Measurements from ENCODE around the gene LNPK.
"Not testable (repeated sequence)": the region's sequence is repeated elsewhere in the genome, so short reads cannot be mapped to it uniquely, and the experiment has no call there.

Gene LNPK

DNA sequence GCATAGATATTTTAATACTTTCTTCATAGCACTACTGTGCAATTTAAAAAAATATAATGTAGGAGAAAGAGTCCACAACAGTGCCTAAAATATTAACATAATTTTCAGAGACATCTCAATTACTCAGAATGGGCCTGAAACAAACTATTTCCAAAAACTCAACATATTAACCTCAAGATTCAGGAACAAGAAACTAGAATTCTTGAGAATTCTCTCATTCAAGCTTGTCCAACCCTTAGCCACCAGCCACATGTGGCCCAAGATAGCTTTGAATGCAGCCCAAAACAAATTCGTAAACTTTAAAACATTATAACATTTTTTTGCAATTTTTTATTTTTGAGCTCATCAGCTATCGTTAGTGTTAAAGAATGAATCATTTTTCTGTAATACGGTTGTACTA, 35.2 kb downstream of the LNPK start:
- no peak for DNase-seq

GRCh38 chr2:175965773-175966172, 36.3 kb downstream of the LNPK start:
- DNase-seq: no peak

DNA sequence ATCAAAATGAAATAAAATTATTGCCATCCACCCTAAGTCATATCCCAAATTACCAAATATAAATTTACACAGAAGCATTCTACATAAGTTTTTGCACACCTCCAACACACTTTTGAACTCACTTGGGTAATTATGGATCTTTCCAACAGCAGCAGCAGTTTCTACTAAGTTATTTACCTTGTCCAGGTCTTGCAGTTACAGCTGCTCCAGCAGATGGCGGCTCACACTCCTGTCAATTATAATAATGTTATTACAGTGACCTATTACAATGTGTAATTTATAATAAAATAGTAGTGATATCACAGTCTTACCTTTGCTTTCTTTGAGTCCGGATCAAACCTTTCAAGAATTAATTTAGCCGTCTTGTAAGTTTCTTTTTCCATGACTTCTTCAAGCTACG, 37.9 kb downstream of the LNPK start:
- DNase-seq: no peak

GRCh38 chr2:175963171-175963570, 38.9 kb downstream of the LNPK start:
- DNase-seq: not testable (repeated sequence)

DNA sequence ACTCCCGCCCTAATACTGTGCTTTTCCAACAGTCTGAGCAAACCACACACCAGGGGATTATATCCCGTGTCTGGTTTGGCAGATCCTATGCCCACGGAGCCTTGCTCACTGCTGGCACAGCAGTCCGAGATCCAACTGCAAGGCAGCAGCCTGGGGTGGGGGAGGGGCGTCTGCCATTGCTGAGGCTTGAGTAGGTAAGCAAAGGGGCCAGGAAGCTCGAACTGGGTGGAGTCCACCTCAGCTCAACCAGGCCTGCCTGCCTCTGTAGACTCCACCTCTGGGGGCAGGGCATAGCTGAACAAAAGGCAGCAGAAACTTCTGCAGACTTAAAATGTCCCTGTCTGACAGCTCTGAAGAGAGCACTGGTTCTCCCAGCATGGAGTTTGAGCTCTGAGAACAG, 44.2 kb downstream of the LNPK start:
- no peak for DNase-seq

- no peak for DNase-seq
Observed at GRCh38 chr2:175955136-175955535, 46.9 kb downstream of the LNPK start.

- no peak for DNase-seq
Observed at GRCh38 chr2:175950512-175950911, 51.6 kb downstream of the LNPK start.

DNA sequence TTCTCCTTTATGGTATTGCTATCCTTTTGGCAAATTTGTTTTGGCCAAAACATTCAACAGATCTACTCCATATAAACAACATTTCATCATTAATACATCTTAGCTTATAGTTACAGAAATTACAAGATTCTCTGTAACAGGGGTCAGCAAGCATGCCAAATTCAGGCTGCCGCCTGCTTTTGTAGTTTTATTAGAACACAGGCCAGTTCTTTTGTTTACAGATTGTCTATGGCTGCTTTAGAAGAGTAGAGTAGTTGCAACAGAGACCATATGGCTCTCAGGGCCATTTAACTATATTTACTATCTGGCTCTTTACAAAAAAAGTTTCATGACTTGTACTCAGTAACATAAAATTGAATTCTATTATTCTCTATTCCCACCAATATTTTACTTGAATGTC, 53.9 kb downstream of the LNPK start:
- DNase-seq: no peak

- no peak for DNase-seq
Observed at GRCh38 chr2:175947073-175947472, 55.0 kb downstream of the LNPK start.

DNA sequence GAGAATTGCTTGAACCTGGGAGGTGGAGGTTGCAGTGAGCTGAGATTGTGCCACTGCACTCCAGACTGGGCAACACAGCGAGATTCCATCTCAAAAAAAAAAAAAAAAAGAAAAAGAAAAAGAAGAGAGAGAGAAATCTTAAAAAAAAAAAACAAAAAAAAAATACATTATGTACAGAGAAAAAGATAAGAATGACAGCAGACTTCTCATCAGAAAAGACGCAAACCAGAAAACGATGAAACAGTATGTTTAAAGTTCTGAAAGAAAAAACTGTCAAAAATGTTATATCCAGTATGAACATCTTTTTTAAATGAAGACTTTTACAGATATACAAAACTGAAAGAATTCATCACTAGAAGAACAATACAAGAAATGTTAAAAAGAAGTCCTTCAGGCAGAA, 60.4 kb downstream of the LNPK start:
- no peak for DNase-seq

- DNase-seq: no peak
Observed at GRCh38 chr2:175937216-175937615, 64.9 kb downstream of the LNPK start.

DNA sequence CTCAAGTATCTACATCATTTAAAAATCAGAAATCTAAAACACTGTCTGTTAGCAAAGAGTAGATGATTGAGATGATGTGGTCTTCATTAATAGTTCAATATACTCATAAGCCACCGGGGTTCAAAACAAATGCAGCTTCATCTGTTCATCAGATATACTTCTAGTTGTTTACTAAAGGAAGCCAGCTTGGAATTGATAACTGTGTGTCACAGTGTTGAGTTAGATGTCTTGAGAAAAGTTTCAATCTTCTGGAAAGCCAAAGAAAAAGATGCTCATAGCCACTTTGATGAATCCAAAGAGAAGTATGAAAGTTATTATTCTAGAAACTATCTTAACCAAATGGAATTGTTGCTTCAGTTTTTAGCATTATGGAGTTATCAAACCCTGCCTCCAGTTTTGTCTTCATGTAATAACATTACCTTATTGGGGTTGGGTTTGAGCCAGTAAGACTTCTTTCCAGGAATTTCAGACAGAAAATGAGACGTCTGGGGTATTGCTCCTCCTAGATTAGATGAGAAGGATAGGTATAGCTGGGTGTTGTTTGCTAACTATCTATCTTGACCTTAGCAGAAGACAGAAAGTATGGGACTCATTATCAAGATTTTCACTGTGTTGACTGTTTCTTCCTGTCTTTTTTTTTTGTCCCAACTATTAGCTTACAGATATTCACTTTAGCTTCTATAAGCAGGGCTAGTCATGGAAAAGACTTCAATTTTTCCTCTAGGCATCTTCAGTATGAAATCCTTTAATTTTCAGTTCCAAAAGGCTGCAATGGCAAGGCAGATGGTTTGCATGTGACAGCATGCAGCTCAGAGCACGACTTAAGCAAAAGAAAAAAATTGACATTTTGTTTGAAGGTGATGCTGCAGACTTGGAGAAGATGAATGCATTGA, 66.5 kb downstream of the LNPK start:
- DNase-seq: no peak

DNA sequence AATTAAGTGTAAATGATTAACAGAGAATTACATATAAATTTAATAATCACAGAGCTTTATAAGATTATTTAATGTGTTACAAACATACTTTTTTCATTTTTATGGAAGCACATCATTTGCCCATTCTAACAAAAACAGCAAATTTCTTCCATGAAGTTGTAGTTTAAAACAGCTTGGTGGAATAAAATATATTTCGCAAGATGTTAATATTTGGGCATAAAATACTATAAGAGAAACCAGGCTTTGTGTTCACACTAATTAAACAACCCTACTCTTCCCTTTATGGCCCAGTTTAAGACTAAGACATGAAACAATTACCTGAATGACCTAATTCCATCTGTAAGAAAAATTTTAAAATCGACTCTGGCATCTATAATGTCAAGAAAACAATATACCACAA, 69.4 kb downstream of the LNPK start:
- DNase-seq: no peak

- DNase-seq: no peak
Observed at GRCh38 chr2:175931805-175932204, 70.3 kb downstream of the LNPK start.

- DNase-seq: no peak
Observed at GRCh38 chr2:175930504-175930903, 71.6 kb downstream of the LNPK start.

DNA sequence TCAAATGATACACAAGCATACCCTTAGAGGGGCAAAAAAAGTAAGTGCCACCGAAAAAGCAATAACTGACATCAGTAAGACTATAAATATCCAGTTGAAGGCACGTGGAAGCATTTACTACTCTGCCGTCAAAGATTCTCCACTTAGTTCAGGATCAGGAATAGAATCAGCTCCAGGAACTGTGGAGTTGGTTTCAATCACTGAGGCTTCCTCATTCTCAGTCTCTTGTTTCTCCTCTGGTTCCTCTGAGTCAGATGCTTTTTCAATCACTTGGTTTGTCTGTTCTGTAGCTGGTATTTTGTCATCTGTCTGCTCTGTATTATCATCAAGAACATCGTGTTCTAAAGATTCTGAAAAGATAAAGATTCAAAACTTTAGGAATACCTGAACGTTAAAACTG, 72.2 kb downstream of the LNPK start:
- no peak for DNase-seq

GRCh38 chr2:175926272-175926671, 75.8 kb downstream of the LNPK start:
- no peak for DNase-seq

- DNase-seq: no peak
Observed at GRCh38 chr2:175922160-175922559, 79.9 kb downstream of the LNPK start.

- no peak for DNase-seq
Observed at GRCh38 chr2:175918935-175919334, 83.1 kb downstream of the LNPK start.

DNA sequence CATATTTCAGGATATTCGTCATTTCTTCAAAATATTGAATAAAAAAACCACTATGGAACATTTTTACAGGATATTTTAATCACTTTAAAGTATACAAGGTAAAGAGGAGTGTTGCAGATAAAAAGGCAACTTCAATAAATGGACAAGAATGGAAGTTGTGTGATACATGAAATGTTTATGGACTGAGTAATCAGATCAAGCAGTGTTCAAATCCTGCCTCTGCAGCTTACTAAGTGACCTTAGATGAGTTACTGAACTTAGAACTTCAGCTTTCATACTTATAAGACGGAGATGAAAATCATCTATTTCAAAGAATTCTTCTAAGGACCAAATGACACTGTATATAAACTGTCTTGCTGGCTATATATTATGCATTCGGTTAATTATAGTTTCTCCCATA, 87.2 kb downstream of the LNPK start:
- DNase-seq: no peak

DNA sequence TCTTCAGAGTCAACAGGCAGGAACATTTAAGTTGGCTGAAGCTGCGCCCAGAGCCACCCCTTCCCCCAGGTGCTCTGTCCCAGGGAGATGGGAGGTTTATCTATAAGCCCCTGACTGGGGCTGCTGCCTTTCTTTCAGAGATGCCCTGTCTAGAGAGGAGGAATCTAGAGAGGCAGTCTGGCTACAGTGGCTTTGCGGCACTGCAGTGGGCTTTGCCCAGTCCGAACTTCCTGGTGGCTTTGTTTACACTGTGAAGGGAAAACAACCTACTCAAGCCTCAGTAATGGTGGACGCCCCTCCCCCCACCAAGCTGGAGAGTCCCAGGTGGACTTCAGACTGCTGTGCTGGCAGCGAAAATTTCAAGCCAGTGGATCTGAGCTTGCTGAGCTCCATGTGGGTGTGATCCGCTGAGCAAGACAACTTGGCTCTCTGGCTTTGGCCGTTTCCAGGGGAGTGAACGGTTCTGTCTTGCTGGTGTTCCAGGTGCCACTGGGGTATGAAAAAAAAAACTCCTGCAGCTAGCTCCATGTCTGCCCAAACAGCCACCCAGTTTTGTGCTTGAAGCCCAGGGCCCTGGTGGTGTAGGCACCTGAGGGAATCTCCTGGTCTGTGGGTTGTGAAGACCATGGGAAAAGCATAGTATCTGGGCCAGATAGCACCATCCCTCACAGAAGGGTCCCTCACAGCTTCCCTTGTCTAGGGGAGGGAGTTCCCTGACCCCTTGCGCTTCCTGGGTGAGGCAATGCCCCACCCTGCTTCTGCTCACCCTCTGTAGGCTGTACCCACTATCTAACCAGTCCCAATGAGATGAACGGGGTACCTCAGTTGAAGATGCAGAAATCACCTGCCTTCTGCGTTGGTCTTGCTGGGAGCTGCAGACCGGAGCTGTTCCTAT, 88.0 kb downstream of the LNPK start:
- not testable (repeated sequence) for DNase-seq

DNA sequence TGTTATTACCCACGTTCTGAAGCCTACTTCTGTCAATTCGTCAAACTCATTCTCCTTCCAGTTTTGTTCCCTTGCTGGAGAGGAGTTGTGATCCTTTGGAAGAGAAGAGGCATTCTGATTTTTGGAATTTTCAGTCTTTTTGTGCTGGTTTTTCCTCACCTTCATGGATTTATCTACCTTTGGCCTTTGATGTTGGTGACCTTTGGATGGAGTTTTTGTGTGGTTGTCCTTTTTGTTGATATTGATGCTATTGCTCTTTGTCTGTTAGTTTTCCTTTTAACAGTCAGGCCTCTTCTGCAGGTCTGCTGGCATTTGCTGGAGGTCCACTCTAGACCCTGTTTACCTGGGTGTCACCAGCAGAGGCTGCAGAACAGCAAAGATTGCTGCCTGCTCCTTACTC, 88.8 kb downstream of the LNPK start:
- not testable (repeated sequence) for DNase-seq

- no peak for DNase-seq
Observed at GRCh38 chr2:175904035-175904434, 98.0 kb downstream of the LNPK start.

DNA sequence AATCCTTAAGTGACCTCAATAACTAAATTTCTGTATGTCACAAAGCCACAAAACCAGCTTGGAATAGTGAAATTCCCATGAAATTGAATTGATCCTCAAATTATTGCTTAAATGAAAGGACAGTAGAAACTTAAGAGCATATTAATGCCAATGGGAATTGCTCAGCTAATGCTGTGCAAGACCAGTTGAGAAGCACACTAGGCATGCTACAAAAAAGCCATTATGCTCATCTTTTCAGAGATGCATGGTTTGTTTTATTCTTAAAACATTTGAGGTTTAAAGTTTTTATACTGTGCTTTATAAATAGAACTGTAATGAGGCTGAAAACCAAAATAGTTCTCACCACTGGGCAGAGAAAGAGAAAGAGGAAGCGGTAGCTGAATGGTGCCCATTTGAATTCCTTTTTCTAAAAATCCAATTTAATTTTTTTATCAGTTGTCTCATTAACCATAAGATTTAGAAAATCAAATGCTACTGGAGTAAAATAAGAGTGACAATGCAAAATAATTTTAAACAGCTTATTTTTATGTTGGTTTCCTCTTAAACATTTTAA, 98.6 kb downstream of the LNPK start:
- DNase-seq: no peak

All from NCI-H187 treated with DMSO at 0.1 percent for 48 hours (cell line).